GM06990 (cell line): ENCODE results near the gene TET2.

Source experiments
- DNase-seq: peaks from one replicate; pipeline ENCODE4 v3.0.0-alpha.2; 2011; ENCODE audit not compliant: insufficient read length; ENCODE audit errors: extremely low read depth
- H3K27me3 ChIP-seq: replicated peaks from 2 replicates; pipeline ENCODE4 v1.6.0; 2011; ENCODE audit warnings: low read length; ENCODE audit not compliant: control insufficient read depth, insufficient read depth
- H3K36me3 ChIP-seq: 2 replicates; pipeline ENCODE4 v1.5.1; 2011; ENCODE audit warnings: low read length; ENCODE audit not compliant: control insufficient read depth, insufficient read depth
- H3K4me3 ChIP-seq: replicated peaks from 2 replicates; pipeline ENCODE4 v1.5.1; 2011; ENCODE audit warnings: low read depth, mild to moderate bottlenecking, control low read depth, low read length
- CTCF ChIP-seq: IDR thresholded peaks from 2 replicates; pipeline ENCODE4 v1.5.1; 2011; ENCODE audit warnings: low read length, control low read depth, mild to moderate bottlenecking, inconsistent platforms; ENCODE audit not compliant: insufficient read depth, poor library complexity, severe bottlenecking

The TET2 gene

GRCh38 chr4:105206214-105206613 lies 59.5 kb downstream of the TET2 start:
- Histone ChIP-seq H3K27me3 (no peaks in the 10 kb centered on the region), H3K4me3 (no peak overlapping the region), H3K36me3 (peaks cover 3% of the 10 kb centered on the region)
- TF ChIP-seq CTCF: no peak
- no peak for DNase-seq

- DNase-seq: no peak
- H3K36me3 ChIP-seq: peaks cover 3% of the 10 kb centered on the region
- H3K4me3 ChIP-seq: no peak overlapping the region
- no peak for TF ChIP-seq CTCF
- no peaks in the 10 kb centered on the region for H3K27me3 ChIP-seq
Observed at GRCh38 chr4:105207386-105207785, 60.7 kb downstream of the TET2 start.

GRCh38 chr4:105208561-105208960 lies 61.9 kb downstream of the TET2 start:
- TF ChIP-seq CTCF: no peak
- Histone ChIP-seq H3K27me3 (no peaks in the 10 kb centered on the region), H3K36me3 (peaks cover 3% of the 10 kb centered on the region), H3K4me3 (no peak overlapping the region)
- DNase-seq: no peak

- no peak overlapping the region for H3K4me3 ChIP-seq
- no peak for TF ChIP-seq CTCF
- no peak for DNase-seq
- peaks cover 3% of the 10 kb centered on the region for H3K36me3 ChIP-seq
- no peaks in the 10 kb centered on the region for H3K27me3 ChIP-seq
Observed at GRCh38 chr4:105210916-105211315, 64.2 kb downstream of the TET2 start.

GRCh38 chr4:105215609-105216313 lies 69.1 kb downstream of the TET2 start:
- H3K4me3 ChIP-seq: peak overlapping the region; percentile 19; the same call in 1 of the 2 replicates
- peaks cover 3% of the 10 kb centered on the region for H3K36me3 ChIP-seq
- no peak for TF ChIP-seq CTCF
- DNase-seq: peak; percentile 48
- H3K27me3 ChIP-seq: no peaks in the 10 kb centered on the region
